CD4-positive, alpha-beta T cell (primary cell): ENCODE data around the gene ARMC10. TPM values are rescaled to one million over a fixed set of nuclear protein-coding genes. Genes with fewer than 3 reads are reported as not detected.

Experiments used
- ATAC-seq: fragments of 200-7000 bp; cut with Tn5 transposase; one replicate; pipeline ENCODE4 v1.10.0; 2022; ENCODE audit warnings: mild to moderate bottlenecking; ENCODE audit not compliant: poor library complexity
- CTCF ChIA-PET: fragments of 350-600 bp; sonication (Branson Sonifier 250); formaldehyde crosslinking; loops from one replicate; lab custom pipeline; 2021; ENCODE audit warnings: antibody characterized with exemption, inconsistent platforms; lab: Charles Lee
- POLR2A ChIA-PET: fragments of 350-600 bp; sonication (Branson Sonifier 250); formaldehyde crosslinking; loops from one replicate; lab custom pipeline; 2021; ENCODE audit warnings: antibody characterized with exemption, inconsistent platforms; lab: Charles Lee
- DNase-seq, 14 experiments: peaks; one replicate each; pipeline ENCODE4 v3.0.0-alpha.2; 2013 to 2020; ENCODE audit warnings: mixed read lengths in 2 of 14
- H3K27ac ChIP-seq, 2 donors: one replicate each; pipeline versions ENCODE4 v1.5.1 to v1.7.0; 2013; ENCODE audit warnings: low read length in 2 of 2, low read depth in 1 of 2, mild to moderate bottlenecking in 1 of 2
- H3K27me3 ChIP-seq, 2 experiments: 1 replicate in 1 of 2; 2 replicates in 1 of 2; pipeline versions ENCODE4 v1.6.1 to v1.7.0; 2013; ENCODE audit warnings: low read length in 2 of 2, control low read depth in 1 of 2, mild to moderate bottlenecking in 1 of 2, moderate library complexity in 1 of 2; ENCODE audit not compliant: insufficient read depth in 2 of 2, control insufficient read depth in 1 of 2
- H3K36me3 ChIP-seq: one replicate; pipeline ENCODE4 v1.6.1; 2013; ENCODE audit warnings: low read length, control low read depth; ENCODE audit not compliant: insufficient read depth
- H3K4me1 ChIP-seq: one replicate; pipeline ENCODE4 v1.6.1; 2013; ENCODE audit warnings: low read length, control low read depth; ENCODE audit not compliant: insufficient read depth
- H3K4me3 ChIP-seq: one replicate; pipeline ENCODE4 v1.5.1; 2013; ENCODE audit warnings: mild to moderate bottlenecking, low read length, moderate library complexity
- H3K9me3 ChIP-seq, 2 experiments: 1 replicate in 1 of 2; 2 replicates in 1 of 2; pipeline versions ENCODE4 v1.6.1 to v1.7.0; 2013; ENCODE audit warnings: low read length in 2 of 2, mild to moderate bottlenecking in 2 of 2, control low read depth in 1 of 2, moderate library complexity in 1 of 2; ENCODE audit not compliant: control insufficient read depth in 1 of 2, insufficient read depth in 1 of 2
- H3K27ac Mint-ChIP-seq: one replicate; pipeline ENCODE4 v1.8.0; 2020; ENCODE audit warnings: mixed read lengths
- H3K27me3 Mint-ChIP-seq: one replicate; pipeline ENCODE4 v1.8.0; 2021; ENCODE audit warnings: mixed read lengths
- H3K36me3 Mint-ChIP-seq: one replicate; pipeline ENCODE4 v1.8.0; 2021; ENCODE audit warnings: low read depth, mixed read lengths
- H3K4me1 Mint-ChIP-seq: one replicate; pipeline ENCODE4 v1.8.0; 2021; ENCODE audit warnings: low read depth, mixed read lengths
- H3K4me3 Mint-ChIP-seq: one replicate; pipeline ENCODE4 v1.8.0; 2020; ENCODE audit warnings: mild to moderate bottlenecking, mixed read lengths
- H3K9me3 Mint-ChIP-seq: one replicate; pipeline ENCODE4 v1.8.0; 2020; ENCODE audit warnings: mixed read lengths
- CTCF ChIP-seq: fragments of 200-600 bp; IDR thresholded peaks from one replicate; pipeline ENCODE4 v1.8.0; 2022; ENCODE audit warnings: antibody characterized with exemption, mild to moderate bottlenecking
- intact Hi-C, 2 experiments: fragments of 100-400 bp; cut with DNase I in 1 of 2; cut with micrococcal nuclease in 1 of 2; formaldehyde crosslinking; loops; one replicate each; pipeline versions ENCODE4 v1.15.1 to v1.9.0; 2023 to 2025; cut with DNase I, micrococcal nuclease
- total RNA-seq, 174 experiments: library from RNA in 2 of 174; stranded (reverse) in 2 of 174; gene quantifications; one replicate each; pipeline ENCODE4 v1.2.3 and lab custom pipeline; 2021 to 2026

Gene ARMC10
- total RNA-seq, 2 experiments from 2014 or later = 6.0 to 6.9 TPM

GRCh38 chr7:103116991-103117390 lies 42.1 kb downstream of the ARMC10 start:
- Histone ChIP-seq H3K36me3 (peaks cover 16% of the 10 kb centered on the region), H3K4me3 (no peak overlapping the region), H3K9me3 (no peaks in the 10 kb centered on the region), H3K4me1 (no peaks in the 10 kb centered on the region), H3K27me3 (no peaks in the 10 kb centered on the region), H3K27ac (no peak overlapping the region)
- DNase-seq = no peak
- no peak for TF ChIP-seq CTCF
- peaks cover 2% of the 10 kb centered on the region for H3K9me3 Mint-ChIP-seq
- intact Hi-C loops = no loop called here
- CTCF ChIA-PET = no interaction called here
- no peak for ATAC-seq
- POLR2A ChIA-PET = no interaction called here
- H3K36me3 Mint-ChIP-seq = peaks cover 74% of the 10 kb centered on the region
- H3K27ac Mint-ChIP-seq = no peak overlapping the region
- no peak overlapping the region for H3K4me3 Mint-ChIP-seq
- peaks cover 9% of the 10 kb centered on the region for H3K4me1 Mint-ChIP-seq
- no peaks in the 10 kb centered on the region for H3K27me3 Mint-ChIP-seq

- intact Hi-C loops = no loop called here
- CTCF ChIA-PET = no interaction called here
- DNase-seq (no peak), ATAC-seq (no peak)
- Mint-ChIP-seq H3K4me1 (peaks cover 9% of the 10 kb centered on the region), H3K27me3 (no peaks in the 10 kb centered on the region), H3K9me3 (peaks cover 2% of the 10 kb centered on the region), H3K4me3 (no peak overlapping the region), H3K36me3 (peaks cover 74% of the 10 kb centered on the region), H3K27ac (no peak overlapping the region)
- POLR2A ChIA-PET = no interaction called here
- Histone ChIP-seq H3K4me3 (no peak overlapping the region), H3K4me1 (no peaks in the 10 kb centered on the region), H3K9me3 (no peaks in the 10 kb centered on the region), H3K36me3 (peaks cover 17% of the 10 kb centered on the region), H3K27ac (no peak overlapping the region), H3K27me3 (no peaks in the 10 kb centered on the region)
- TF ChIP-seq CTCF = no peak
These were observed 42.5 kb downstream of the ARMC10 start for GRCh38 chr7:103117465-103117864.

- no peak overlapping the region for H3K27ac Mint-ChIP-seq
- no peak for DNase-seq
- ChIA-PET POLR2A (no interaction called here), CTCF (interaction anchor here (0.6 kb wide), 1 partner anchor 58 kb away, joined by 3 read pairs; no protein-coding TSS in a partner anchor)
- no peak for ATAC-seq
- peaks cover 66% of the 10 kb centered on the region for H3K36me3 Mint-ChIP-seq
- Histone ChIP-seq H3K36me3 (peaks cover 29% of the 10 kb centered on the region), H3K27ac (no peak overlapping the region), H3K4me1 (no peaks in the 10 kb centered on the region), H3K4me3 (no peak overlapping the region), H3K9me3 (no peaks in the 10 kb centered on the region), H3K27me3 (no peaks in the 10 kb centered on the region)
- no peak for TF ChIP-seq CTCF
- no peaks in the 10 kb centered on the region for H3K9me3 Mint-ChIP-seq
- H3K4me3 Mint-ChIP-seq = no peak overlapping the region
- peaks cover 3% of the 10 kb centered on the region for H3K4me1 Mint-ChIP-seq
- intact Hi-C loops = no loop called here
- H3K27me3 Mint-ChIP-seq = no peaks in the 10 kb centered on the region
These were observed 44.9 kb downstream of the ARMC10 start for GRCh38 chr7:103119791-103120291.
